ENCODE data around the gene SYNGR2. TPM values are rescaled to one million over a fixed set of nuclear protein-coding genes. Genes with fewer than 3 reads are reported as not detected.

Gene SYNGR2
- total and polyA plus RNA-seq, 2 donors (not counting 3 experiments of a cell fraction or from before 2014, with no cell fraction given) = 65.9 to 281 TPM

DNA sequence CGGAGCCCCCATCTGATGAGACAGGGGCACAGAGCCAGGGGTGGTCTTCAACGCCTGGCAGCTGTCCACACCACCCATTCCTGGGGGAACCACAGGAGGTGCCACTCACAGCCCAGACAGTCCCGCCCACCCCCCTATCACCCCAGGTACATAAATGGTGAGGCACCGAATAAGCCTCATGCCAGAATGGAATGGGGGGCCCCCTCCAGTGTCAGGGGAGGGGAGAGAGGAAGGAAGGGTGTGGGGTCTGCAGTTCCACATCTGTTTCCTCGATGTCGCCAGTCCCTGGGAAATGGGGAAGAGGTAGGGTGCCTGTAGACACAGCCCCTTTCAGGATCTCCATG is 41.5 kb upstream of the SYNGR2 start:
- Histone ChIP-seq H3K4me1 (ENCODE audit: control insufficient read depth, extremely low read depth, insufficient read depth, low read length) (peaks cover 26% of the 10 kb centered on the region), H3K36me3 (ENCODE audit: control insufficient read depth in 2 of 2, extremely low read depth in 1 of 2, insufficient read depth in 2 of 2, low read length in 2 of 2) (peaks cover 0 to 12% of the 10 kb centered on the region in 2 experiments), H2AFZ (ENCODE audit: low read depth, low read length) (peak overlapping the region; percentile 78), H3K27ac (ENCODE audit: insufficient read depth, low read depth, low read length) (peak overlapping the region; percentile 56), H3K4me2 (ENCODE audit: insufficient read depth, low read length) (peak overlapping the region; percentile 67), H3K4me3 (replicated peaks in 1 of 3; ENCODE audit: insufficient read depth in 1 of 3, low read depth in 1 of 3, low read length in 3 of 3) (peak overlapping the region in 2 of 3 experiments; percentile 26 to 52), H4K20me1 (replicated peaks; ENCODE audit: control insufficient read depth, extremely low read depth, insufficient read depth, low read length) (no peaks in the 10 kb centered on the region), H3K9me1 (replicated peaks; ENCODE audit: control insufficient read depth, extremely low read depth, insufficient read depth, low read length) (no peaks in the 10 kb centered on the region), H3K9me3 (replicated peaks; ENCODE audit: control insufficient read depth, insufficient read depth, low read length) (no peaks in the 10 kb centered on the region), H3K27me3 (ENCODE audit: control insufficient read depth in 2 of 2, insufficient read depth in 2 of 2, low read length in 2 of 2) (no peaks in the 10 kb centered on the region), H3K9ac (replicated peaks; ENCODE audit: extremely low read depth, insufficient read depth, low read length) (no peak overlapping the region), H3K79me2 (ENCODE audit: control insufficient read depth, insufficient read depth, low read length) (no peaks in the 10 kb centered on the region)
- intact Hi-C loops (cut with micrococcal nuclease) = loop anchor here (5.0 kb wide), 1 partner anchor 125 kb away; no protein-coding TSS in a partner anchor
- ChIA-PET POLR2A (no interaction called here), CTCF (interaction anchor here (0.5 to 2.9 kb wide), 6 partner anchors 8 to 124 kb away, joined by 3 to 14 read pairs (median 4); no protein-coding TSS in a partner anchor)
- FAIRE-seq (no peak), DNase-seq (ENCODE audit: low read depth, low spot score) (no peak)
- TF ChIP-seq POLR2A (IDR thresholded peaks at IDR 0.05; ENCODE audit: low read depth, low read length) = no peak
- TF ChIP-seq MYC (IDR thresholded peaks at IDR 0.05; ENCODE audit: low read depth, low read length) = no peak
- no peak for TF ChIP-seq FOS (IDR thresholded peaks at IDR 0.05; ENCODE audit: borderline replicate concordance, insufficient read depth, low read length)
- dilution Hi-C loops (cut with MboI; ENCODE audit: extremely low pct_ligation_motif_present, low sequenced_read_pairs) = no loop called here
- no TSS peak for BruUV-seq (replicated peaks)

DNA sequence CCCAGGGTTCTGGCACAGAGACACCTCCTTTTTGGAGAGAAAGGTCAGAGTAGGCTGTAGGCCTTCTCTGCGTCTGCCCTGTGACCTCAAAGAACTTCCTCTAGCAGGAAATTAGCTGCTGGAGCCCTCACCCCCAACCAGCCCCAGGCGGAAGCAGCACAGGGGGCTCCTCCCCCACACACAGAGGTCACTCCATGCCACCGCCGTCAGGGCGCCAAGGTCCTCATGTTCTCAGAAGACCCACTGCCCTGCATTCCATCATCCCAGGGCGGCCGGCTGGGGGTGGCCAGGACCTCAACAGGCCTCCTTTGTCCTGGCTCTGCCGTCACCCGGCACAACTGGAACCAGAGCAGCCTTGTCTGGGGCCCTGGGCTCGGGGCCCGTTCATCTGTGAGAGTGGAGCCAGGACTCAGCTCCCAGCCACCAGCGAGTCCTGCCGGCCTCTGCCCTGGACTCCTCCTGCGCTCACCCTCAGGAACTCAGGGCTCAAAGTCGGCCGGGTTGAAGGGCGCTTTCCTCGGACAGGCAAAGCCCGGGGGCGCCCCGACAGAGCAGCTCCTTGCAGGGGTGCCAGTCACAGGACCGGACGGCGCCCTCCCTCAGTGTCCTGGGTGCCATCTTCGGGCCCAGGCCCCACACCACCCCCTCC is 41.0 kb upstream of the SYNGR2 start:
- DNase-seq (ENCODE audit: low read depth, low spot score) = no peak
- no peak for TF ChIP-seq EZH2 (IDR thresholded peaks at IDR 0.05; ENCODE audit: borderline replicate concordance, low read depth, low read length, severe bottlenecking)
- TF ChIP-seq JUN (IDR thresholded peaks at IDR 0.05; ENCODE audit: borderline replicate concordance, insufficient read depth, insufficient read length, low read depth) = no peak
- no peak for TF ChIP-seq FOS (IDR thresholded peaks at IDR 0.05; ENCODE audit: borderline replicate concordance, insufficient read depth, low read length)
- TF ChIP-seq POLR2AphosphoS5 (IDR thresholded peaks at IDR 0.05; ENCODE audit: insufficient read depth, low read depth, low read length) = no peak
- TF ChIP-seq MYC (IDR thresholded peaks at IDR 0.05; ENCODE audit: low read depth, low read length) = no peak
- TF ChIP-seq, protein P1, sequence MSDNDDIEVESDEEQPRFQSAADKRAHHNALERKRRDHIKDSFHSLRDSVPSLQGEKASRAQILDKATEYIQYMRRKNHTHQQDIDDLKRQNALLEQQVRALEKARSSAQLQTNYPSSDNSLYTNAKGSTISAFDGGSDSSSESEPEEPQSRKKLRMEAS (IDR thresholded peaks at IDR 0.05; ENCODE audit: insufficient read depth, insufficient read length) = no peak
- TF ChIP-seq, protein P2, sequence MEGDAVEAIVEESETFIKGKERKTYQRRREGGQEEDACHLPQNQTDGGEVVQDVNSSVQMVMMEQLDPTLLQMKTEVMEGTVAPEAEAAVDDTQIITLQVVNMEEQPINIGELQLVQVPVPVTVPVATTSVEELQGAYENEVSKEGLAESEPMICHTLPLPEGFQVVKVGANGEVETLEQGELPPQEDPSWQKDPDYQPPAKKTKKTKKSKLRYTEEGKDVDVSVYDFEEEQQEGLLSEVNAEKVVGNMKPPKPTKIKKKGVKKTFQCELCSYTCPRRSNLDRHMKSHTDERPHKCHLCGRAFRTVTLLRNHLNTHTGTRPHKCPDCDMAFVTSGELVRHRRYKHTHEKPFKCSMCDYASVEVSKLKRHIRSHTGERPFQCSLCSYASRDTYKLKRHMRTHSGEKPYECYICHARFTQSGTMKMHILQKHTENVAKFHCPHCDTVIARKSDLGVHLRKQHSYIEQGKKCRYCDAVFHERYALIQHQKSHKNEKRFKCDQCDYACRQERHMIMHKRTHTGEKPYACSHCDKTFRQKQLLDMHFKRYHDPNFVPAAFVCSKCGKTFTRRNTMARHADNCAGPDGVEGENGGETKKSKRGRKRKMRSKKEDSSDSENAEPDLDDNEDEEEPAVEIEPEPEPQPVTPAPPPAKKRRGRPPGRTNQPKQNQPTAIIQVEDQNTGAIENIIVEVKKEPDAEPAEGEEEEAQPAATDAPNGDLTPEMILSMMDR (IDR thresholded peaks at IDR 0.05; ENCODE audit: extremely low read depth in 1 of 2, insufficient read depth in 1 of 2, low read depth in 1 of 2, low read length in 2 of 2) = no peak
- TF ChIP-seq GATA2 (IDR thresholded peaks at IDR 0.05; ENCODE audit: insufficient read depth, insufficient read length, low read depth, low read length) = no peak
- TF ChIP-seq POLR2A (IDR thresholded peaks at IDR 0.05; ENCODE audit: low read depth, low read length) = no peak
- dilution Hi-C loops (cut with MboI; ENCODE audit: extremely low pct_ligation_motif_present, low sequenced_read_pairs) = no loop called here
- Histone ChIP-seq H3K9me3 (replicated peaks; ENCODE audit: control insufficient read depth, insufficient read depth, low read length) (no peaks in the 10 kb centered on the region), H3K4me1 (ENCODE audit: control insufficient read depth, extremely low read depth, insufficient read depth, low read length) (peaks cover 26% of the 10 kb centered on the region), H3K27ac (ENCODE audit: insufficient read depth, low read depth, low read length) (peak overlapping the region; percentile 56), H3K36me3 (ENCODE audit: control insufficient read depth in 2 of 2, extremely low read depth in 1 of 2, insufficient read depth in 2 of 2, low read length in 2 of 2) (peaks cover 0 to 7% of the 10 kb centered on the region in 2 experiments), H3K4me3 (replicated peaks in 1 of 3; ENCODE audit: insufficient read depth in 1 of 3, low read depth in 1 of 3, low read length in 3 of 3) (peak overlapping the region; percentile 52 to 87 (median 60)), H3K4me2 (ENCODE audit: insufficient read depth, low read length) (peak overlapping the region; percentile 67), H4K20me1 (replicated peaks; ENCODE audit: control insufficient read depth, extremely low read depth, insufficient read depth, low read length) (no peaks in the 10 kb centered on the region), H3K9ac (replicated peaks; ENCODE audit: extremely low read depth, insufficient read depth, low read length) (peak overlapping the region; percentile 56), H2AFZ (ENCODE audit: low read depth, low read length) (peak overlapping the region; percentile 78), H3K9me1 (replicated peaks; ENCODE audit: control insufficient read depth, extremely low read depth, insufficient read depth, low read length) (no peaks in the 10 kb centered on the region), H3K27me3 (ENCODE audit: control insufficient read depth in 2 of 2, insufficient read depth in 2 of 2, low read length in 2 of 2) (no peaks in the 10 kb centered on the region), H3K79me2 (ENCODE audit: control insufficient read depth, insufficient read depth, low read length) (no peaks in the 10 kb centered on the region)
- FAIRE-seq = peak; percentile 65
- ChIA-PET CTCF (interaction anchor here (0.7 to 2.9 kb wide), 10 partner anchors 8 to 294 kb away, joined by 3 to 14 read pairs (median 5); no protein-coding TSS in a partner anchor), POLR2A (no interaction called here)
- no TSS peak for BruUV-seq (replicated peaks)
- intact Hi-C loops (cut with micrococcal nuclease) = loop anchor here (5.0 kb wide), 1 partner anchor 125 kb away; no protein-coding TSS in a partner anchor

Data from endothelial cell of umbilical vein (primary cell).